ENCODE data around the gene ADGB.
"Not testable (repeated sequence)": the region's sequence is repeated elsewhere in the genome, so short reads cannot be mapped to it uniquely, and the experiment has no call there.

The ADGB gene

GRCh38 chr6:146767632-146768031, 168.9 kb downstream of the ADGB start:
- no peak for DNase-seq (ENCODE audit: low read depth in 2 of 2)

GRCh38 chr6:146768722-146769121, 169.9 kb downstream of the ADGB start:
- DNase-seq (ENCODE audit: low read depth in 2 of 2), result no peak

GRCh38 chr6:146770275-146770964, 171.6 kb downstream of the ADGB start:
- DNase-seq (ENCODE audit: low read depth in 2 of 2), result no peak

GRCh38 chr6:146770965-146771735, 172.4 kb downstream of the ADGB start:
- DNase-seq (ENCODE audit: low read depth in 2 of 2), result no peak

- no peak for DNase-seq (ENCODE audit: low read depth in 2 of 2)
Observed at GRCh38 chr6:146775220-146775619, 176.4 kb downstream of the ADGB start.

- no peak for DNase-seq (ENCODE audit: low read depth in 2 of 2)
Observed at GRCh38 chr6:146781836-146782235, 183.1 kb downstream of the ADGB start.

- no peak for DNase-seq (ENCODE audit: low read depth in 2 of 2)
Observed at GRCh38 chr6:146785001-146785585, 186.3 kb downstream of the ADGB start.

- DNase-seq (ENCODE audit: low read depth in 2 of 2), result no peak
Observed at GRCh38 chr6:146787876-146788508, 189.2 kb downstream of the ADGB start.

- DNase-seq (ENCODE audit: low read depth in 2 of 2), result no peak
Observed at GRCh38 chr6:146790561-146791091, 191.9 kb downstream of the ADGB start.

GRCh38 chr6:146791930-146792329, 193.2 kb downstream of the ADGB start:
- DNase-seq (ENCODE audit: low read depth in 2 of 2), result no peak

- DNase-seq (ENCODE audit: low read depth in 2 of 2), result not testable (repeated sequence)
Observed at GRCh38 chr6:146793218-146793617, 194.4 kb downstream of the ADGB start.

GRCh38 chr6:146795479-146796133, 196.8 kb downstream of the ADGB start:
- DNase-seq (ENCODE audit: low read depth in 2 of 2), result no peak

GRCh38 chr6:146803167-146803566, 204.4 kb downstream of the ADGB start:
- not testable (repeated sequence) for DNase-seq (ENCODE audit: low read depth in 2 of 2)

GRCh38 chr6:146803601-146804000, 204.8 kb downstream of the ADGB start:
- no peak for DNase-seq (ENCODE audit: low read depth in 2 of 2)

GRCh38 chr6:146805546-146806325, 207.0 kb downstream of the ADGB start:
- no peak for DNase-seq (ENCODE audit: low read depth in 2 of 2)

GRCh38 chr6:146809014-146809413, 210.2 kb downstream of the ADGB start:
- not testable (repeated sequence) for DNase-seq (ENCODE audit: low read depth in 2 of 2)

GRCh38 chr6:146812811-146813321, 214.1 kb downstream of the ADGB start:
- not testable (repeated sequence) for DNase-seq (ENCODE audit: low read depth in 2 of 2)

- DNase-seq (ENCODE audit: low read depth in 2 of 2), result no peak
Observed at GRCh38 chr6:146813554-146813953, 214.8 kb downstream of the ADGB start.

GRCh38 chr6:146814148-146814750, 215.5 kb downstream of the ADGB start:
- no peak for DNase-seq (ENCODE audit: low read depth in 2 of 2)
